ENCODE data around the gene FLVCR1.

Gene FLVCR1

GRCh38 chr1:212864201-212864600 is 6.1 kb downstream of the FLVCR1 start:
- no peak overlapping the region for H3K4me3 ChIP-seq (ENCODE audit: low read depth in 1 of 2, low read length in 1 of 2)
- peaks cover 34 to 42% of the 10 kb centered on the region in 2 experiments for H3K4me1 ChIP-seq (ENCODE audit: control insufficient read depth in 1 of 2, insufficient read depth in 1 of 2, low read depth in 1 of 2, low read length in 1 of 2)
- peaks cover 13% of the 10 kb centered on the region for H3K36me3 ChIP-seq
- no peak for TF ChIP-seq CTCF (IDR thresholded peaks at IDR 0.05)
- no peaks in the 10 kb centered on the region for H3K9me3 ChIP-seq
- H3K27ac ChIP-seq = peak overlapping the region; percentile 8
- H3K27me3 ChIP-seq = no peaks in the 10 kb centered on the region

- no peak overlapping the region for H3K27ac ChIP-seq
- H3K4me1 ChIP-seq (ENCODE audit: control insufficient read depth in 1 of 2, insufficient read depth in 1 of 2, low read depth in 1 of 2, low read length in 1 of 2) = peaks cover 5 to 12% of the 10 kb centered on the region in 2 experiments
- H3K36me3 ChIP-seq = peaks cover 19% of the 10 kb centered on the region
- TF ChIP-seq CTCF (IDR thresholded peaks at IDR 0.05) = no peak
- H3K4me3 ChIP-seq (ENCODE audit: low read depth in 1 of 2, low read length in 1 of 2) = no peak overlapping the region
- no peaks in the 10 kb centered on the region for H3K27me3 ChIP-seq
- H3K9me3 ChIP-seq = no peaks in the 10 kb centered on the region
Measured at GRCh38 chr1:212867192-212867591, 9.1 kb downstream of the FLVCR1 start.

GRCh38 chr1:212871976-212872375 is 13.9 kb downstream of the FLVCR1 start:
- Histone ChIP-seq H3K27ac (no peak overlapping the region), H3K9me3 (no peaks in the 10 kb centered on the region), H3K4me1 (ENCODE audit: control insufficient read depth in 1 of 2, insufficient read depth in 1 of 2, low read depth in 1 of 2, low read length in 1 of 2) (no peaks in the 10 kb centered on the region), H3K36me3 (peaks cover 53% of the 10 kb centered on the region), H3K4me3 (ENCODE audit: low read depth in 1 of 2, low read length in 1 of 2) (no peak overlapping the region), H3K27me3 (no peaks in the 10 kb centered on the region)
- TF ChIP-seq CTCF (IDR thresholded peaks at IDR 0.05) = no peak

GRCh38 chr1:212873518-212873917 is 15.4 kb downstream of the FLVCR1 start:
- no peaks in the 10 kb centered on the region for H3K27me3 ChIP-seq
- no peaks in the 10 kb centered on the region for H3K4me1 ChIP-seq (ENCODE audit: control insufficient read depth in 1 of 2, insufficient read depth in 1 of 2, low read depth in 1 of 2, low read length in 1 of 2)
- no peaks in the 10 kb centered on the region for H3K9me3 ChIP-seq
- no peak for TF ChIP-seq CTCF (IDR thresholded peaks at IDR 0.05)
- H3K36me3 ChIP-seq = peaks cover 55% of the 10 kb centered on the region
- peak overlapping the region; percentile 23 for H3K27ac ChIP-seq
- H3K4me3 ChIP-seq (ENCODE audit: low read depth in 1 of 2, low read length in 1 of 2) = no peak overlapping the region

GRCh38 chr1:212878418-212878817 is 20.3 kb downstream of the FLVCR1 start:
- Histone ChIP-seq H3K27ac (no peak overlapping the region), H3K9me3 (no peaks in the 10 kb centered on the region), H3K4me3 (ENCODE audit: low read depth in 1 of 2, low read length in 1 of 2) (no peak overlapping the region), H3K4me1 (ENCODE audit: control insufficient read depth in 1 of 2, insufficient read depth in 1 of 2, low read depth in 1 of 2, low read length in 1 of 2) (no peaks in the 10 kb centered on the region), H3K36me3 (peaks cover 68% of the 10 kb centered on the region), H3K27me3 (no peaks in the 10 kb centered on the region)
- TF ChIP-seq CTCF (IDR thresholded peaks at IDR 0.05) = no peak
